ENCODE measurements around the gene FOXD2.

FOXD2 gene

DNA sequence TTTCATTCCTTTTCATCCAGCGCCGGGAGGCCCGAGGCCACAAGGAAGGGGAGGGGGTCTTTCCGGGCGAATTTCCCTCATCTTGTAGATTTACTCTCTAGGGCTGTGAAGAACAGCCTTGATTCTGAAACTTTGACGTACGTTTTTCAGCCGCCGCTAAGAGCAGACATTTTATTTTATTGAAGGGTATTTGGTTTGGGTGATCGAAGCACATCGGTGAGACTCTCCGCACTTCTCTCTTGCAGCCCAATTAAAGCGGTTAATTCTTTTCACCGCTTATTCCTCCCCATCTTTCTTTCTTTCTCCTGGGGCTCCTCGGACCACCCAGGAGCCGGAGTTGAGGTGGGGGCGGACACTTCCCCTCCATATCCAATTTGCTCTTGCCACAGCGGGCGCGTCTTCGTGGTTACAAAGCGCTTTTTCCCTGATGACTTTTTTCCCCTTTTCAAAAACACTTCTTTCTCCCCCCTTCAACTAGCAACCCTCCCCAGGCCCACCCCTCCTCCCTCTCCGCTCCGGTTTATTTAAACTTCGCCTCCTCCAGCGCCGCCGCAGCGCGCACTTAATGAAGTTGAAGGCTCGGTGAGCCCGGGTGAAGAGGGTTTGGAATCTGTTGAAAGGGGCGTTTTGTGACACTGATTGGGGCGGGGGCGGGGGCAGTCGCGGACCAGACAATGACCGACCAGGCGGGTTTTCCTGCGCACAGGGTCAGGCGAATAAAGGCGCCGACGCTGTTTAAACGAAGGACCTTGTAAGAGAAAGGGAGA lies 5.9 kb downstream of the FOXD2 start:
- TF ChIP-seq EP300 (IDR thresholded peaks at IDR 0.05; ENCODE audit: borderline replicate concordance) (no peak), EGR1 (IDR thresholded peaks at IDR 0.05) (no peak), FOXM1 (IDR thresholded peaks at IDR 0.05; ENCODE audit: borderline replicate concordance, low read depth) (no peak), RAD21 (IDR thresholded peaks at IDR 0.05; ENCODE audit: low read depth) (no peak), CREB1 (IDR thresholded peaks at IDR 0.05; ENCODE audit: low read depth) (no peak), TEAD4 (IDR thresholded peaks at IDR 0.05) (no peak), NFIC (IDR thresholded peaks at IDR 0.05) (no peak)
- TF ChIP-seq, protein P1, sequence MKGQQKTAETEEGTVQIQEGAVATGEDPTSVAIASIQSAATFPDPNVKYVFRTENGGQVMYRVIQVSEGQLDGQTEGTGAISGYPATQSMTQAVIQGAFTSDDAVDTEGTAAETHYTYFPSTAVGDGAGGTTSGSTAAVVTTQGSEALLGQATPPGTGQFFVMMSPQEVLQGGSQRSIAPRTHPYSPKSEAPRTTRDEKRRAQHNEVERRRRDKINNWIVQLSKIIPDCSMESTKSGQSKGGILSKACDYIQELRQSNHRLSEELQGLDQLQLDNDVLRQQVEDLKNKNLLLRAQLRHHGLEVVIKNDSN (IDR thresholded peaks at IDR 0.05), result no peak

DNA sequence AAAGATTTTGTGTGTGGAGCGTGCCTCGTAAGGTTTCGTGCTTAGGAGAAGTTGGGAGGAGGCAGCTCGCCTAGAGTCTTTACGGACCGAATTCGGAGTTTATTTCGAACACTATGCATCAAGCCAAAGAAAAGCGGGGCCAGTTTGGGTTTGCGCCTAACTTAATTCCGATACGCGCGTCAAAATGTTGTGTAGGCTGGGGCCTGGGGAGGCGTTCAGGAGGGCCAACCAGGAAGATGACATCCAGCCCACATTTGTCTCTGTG lies 6.4 kb downstream of the FOXD2 start:
- TF ChIP-seq TAF1 (IDR thresholded peaks at IDR 0.05; ENCODE audit: low read depth) (no peak), CEBPB (IDR thresholded peaks at IDR 0.05) (no peak), RAD21 (IDR thresholded peaks at IDR 0.05; ENCODE audit: low read depth) (no peak), CREB1 (IDR thresholded peaks at IDR 0.05; ENCODE audit: low read depth) (no peak), NFIC (IDR thresholded peaks at IDR 0.05) (no peak), TCF12 (IDR thresholded peaks at IDR 0.05; ENCODE audit: low read depth) (no peak), EGR1 (IDR thresholded peaks at IDR 0.05) (no peak), YY1 (IDR thresholded peaks at IDR 0.05; ENCODE audit: low read depth) (no peak), EP300 (IDR thresholded peaks at IDR 0.05; ENCODE audit: borderline replicate concordance) (no peak), FOXM1 (IDR thresholded peaks at IDR 0.05; ENCODE audit: borderline replicate concordance, low read depth) (no peak), TEAD4 (IDR thresholded peaks at IDR 0.05) (no peak), ZBTB7A (IDR thresholded peaks at IDR 0.05; ENCODE audit: low read depth) (no peak)
- TF ChIP-seq, protein P2, sequence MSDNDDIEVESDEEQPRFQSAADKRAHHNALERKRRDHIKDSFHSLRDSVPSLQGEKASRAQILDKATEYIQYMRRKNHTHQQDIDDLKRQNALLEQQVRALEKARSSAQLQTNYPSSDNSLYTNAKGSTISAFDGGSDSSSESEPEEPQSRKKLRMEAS (IDR thresholded peaks at IDR 0.05), result no peak
- TF ChIP-seq, protein P3, sequence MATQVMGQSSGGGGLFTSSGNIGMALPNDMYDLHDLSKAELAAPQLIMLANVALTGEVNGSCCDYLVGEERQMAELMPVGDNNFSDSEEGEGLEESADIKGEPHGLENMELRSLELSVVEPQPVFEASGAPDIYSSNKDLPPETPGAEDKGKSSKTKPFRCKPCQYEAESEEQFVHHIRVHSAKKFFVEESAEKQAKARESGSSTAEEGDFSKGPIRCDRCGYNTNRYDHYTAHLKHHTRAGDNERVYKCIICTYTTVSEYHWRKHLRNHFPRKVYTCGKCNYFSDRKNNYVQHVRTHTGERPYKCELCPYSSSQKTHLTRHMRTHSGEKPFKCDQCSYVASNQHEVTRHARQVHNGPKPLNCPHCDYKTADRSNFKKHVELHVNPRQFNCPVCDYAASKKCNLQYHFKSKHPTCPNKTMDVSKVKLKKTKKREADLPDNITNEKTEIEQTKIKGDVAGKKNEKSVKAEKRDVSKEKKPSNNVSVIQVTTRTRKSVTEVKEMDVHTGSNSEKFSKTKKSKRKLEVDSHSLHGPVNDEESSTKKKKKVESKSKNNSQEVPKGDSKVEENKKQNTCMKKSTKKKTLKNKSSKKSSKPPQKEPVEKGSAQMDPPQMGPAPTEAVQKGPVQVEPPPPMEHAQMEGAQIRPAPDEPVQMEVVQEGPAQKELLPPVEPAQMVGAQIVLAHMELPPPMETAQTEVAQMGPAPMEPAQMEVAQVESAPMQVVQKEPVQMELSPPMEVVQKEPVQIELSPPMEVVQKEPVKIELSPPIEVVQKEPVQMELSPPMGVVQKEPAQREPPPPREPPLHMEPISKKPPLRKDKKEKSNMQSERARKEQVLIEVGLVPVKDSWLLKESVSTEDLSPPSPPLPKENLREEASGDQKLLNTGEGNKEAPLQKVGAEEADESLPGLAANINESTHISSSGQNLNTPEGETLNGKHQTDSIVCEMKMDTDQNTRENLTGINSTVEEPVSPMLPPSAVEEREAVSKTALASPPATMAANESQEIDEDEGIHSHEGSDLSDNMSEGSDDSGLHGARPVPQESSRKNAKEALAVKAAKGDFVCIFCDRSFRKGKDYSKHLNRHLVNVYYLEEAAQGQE (IDR thresholded peaks at IDR 0.05; ENCODE audit: low read depth), result no peak
- TF ChIP-seq, protein P1 (IDR thresholded peaks at IDR 0.05), result no peak

DNA sequence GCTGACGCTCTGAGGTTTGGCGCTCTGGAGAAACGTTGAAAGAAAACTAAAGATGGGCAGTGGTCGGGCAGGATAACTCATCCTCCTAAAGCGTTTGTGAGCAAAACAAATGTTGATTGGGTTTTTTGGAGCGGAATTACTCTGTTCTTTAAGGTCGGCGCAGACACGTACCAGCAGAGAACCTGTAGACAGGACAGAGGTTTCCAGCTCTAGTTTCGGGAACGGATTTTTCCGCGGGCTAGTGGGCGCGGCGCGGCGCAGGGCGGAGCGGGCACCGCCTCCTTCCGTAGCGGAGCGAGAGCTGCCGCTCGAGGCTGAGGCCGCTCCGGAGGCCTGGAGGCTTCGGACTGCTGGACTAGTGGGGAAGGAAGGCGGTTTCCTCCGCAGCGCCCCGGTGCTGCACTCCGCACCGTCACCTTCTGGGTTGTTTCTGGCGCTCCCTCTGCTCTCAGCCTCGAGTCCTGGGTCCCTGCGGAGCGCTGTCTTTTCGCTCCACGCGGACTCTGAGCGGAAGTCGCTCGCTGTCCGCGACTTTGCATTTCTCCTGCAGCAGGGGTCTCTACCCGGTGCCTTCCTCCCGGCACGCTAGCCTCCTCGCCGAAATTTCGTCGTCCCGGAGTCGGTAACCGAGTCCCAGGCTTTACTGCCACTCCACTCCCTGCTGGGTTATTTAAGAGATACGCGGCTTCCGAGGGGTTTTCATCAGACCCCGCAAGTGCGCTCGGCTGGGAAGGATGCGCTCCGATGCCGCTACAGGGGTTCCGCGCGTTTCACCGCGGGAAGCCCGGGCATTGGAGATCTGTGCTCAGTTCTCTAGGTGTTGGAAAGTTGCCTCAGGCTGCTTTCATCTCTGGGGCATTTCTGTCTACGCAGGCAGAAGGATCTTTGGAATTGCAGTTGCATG lies 7.0 kb downstream of the FOXD2 start:
- TF ChIP-seq CREB1 (IDR thresholded peaks at IDR 0.05; ENCODE audit: low read depth), result no peak
- no peak for TF ChIP-seq TCF12 (IDR thresholded peaks at IDR 0.05; ENCODE audit: low read depth)
- no peak for TF ChIP-seq ZBTB7A (IDR thresholded peaks at IDR 0.05; ENCODE audit: low read depth)
- TF ChIP-seq TAF1 (IDR thresholded peaks at IDR 0.05; ENCODE audit: low read depth), result no peak
- no peak for TF ChIP-seq NFIC (IDR thresholded peaks at IDR 0.05)
- TF ChIP-seq, protein P3 (IDR thresholded peaks at IDR 0.05; ENCODE audit: low read depth), result no peak
- TF ChIP-seq TEAD4 (IDR thresholded peaks at IDR 0.05), result no peak
- TF ChIP-seq, protein P2 (IDR thresholded peaks at IDR 0.05), result no peak
- no peak for TF ChIP-seq CEBPB (IDR thresholded peaks at IDR 0.05)
- TF ChIP-seq EP300 (IDR thresholded peaks at IDR 0.05; ENCODE audit: borderline replicate concordance), result no peak
- no peak for TF ChIP-seq EGR1 (IDR thresholded peaks at IDR 0.05)
- TF ChIP-seq, protein P1 (IDR thresholded peaks at IDR 0.05), result no peak
- no peak for TF ChIP-seq RAD21 (IDR thresholded peaks at IDR 0.05; ENCODE audit: low read depth)
- TF ChIP-seq FOXM1 (IDR thresholded peaks at IDR 0.05; ENCODE audit: borderline replicate concordance, low read depth), result no peak
- no peak for TF ChIP-seq YY1 (IDR thresholded peaks at IDR 0.05; ENCODE audit: low read depth)

DNA sequence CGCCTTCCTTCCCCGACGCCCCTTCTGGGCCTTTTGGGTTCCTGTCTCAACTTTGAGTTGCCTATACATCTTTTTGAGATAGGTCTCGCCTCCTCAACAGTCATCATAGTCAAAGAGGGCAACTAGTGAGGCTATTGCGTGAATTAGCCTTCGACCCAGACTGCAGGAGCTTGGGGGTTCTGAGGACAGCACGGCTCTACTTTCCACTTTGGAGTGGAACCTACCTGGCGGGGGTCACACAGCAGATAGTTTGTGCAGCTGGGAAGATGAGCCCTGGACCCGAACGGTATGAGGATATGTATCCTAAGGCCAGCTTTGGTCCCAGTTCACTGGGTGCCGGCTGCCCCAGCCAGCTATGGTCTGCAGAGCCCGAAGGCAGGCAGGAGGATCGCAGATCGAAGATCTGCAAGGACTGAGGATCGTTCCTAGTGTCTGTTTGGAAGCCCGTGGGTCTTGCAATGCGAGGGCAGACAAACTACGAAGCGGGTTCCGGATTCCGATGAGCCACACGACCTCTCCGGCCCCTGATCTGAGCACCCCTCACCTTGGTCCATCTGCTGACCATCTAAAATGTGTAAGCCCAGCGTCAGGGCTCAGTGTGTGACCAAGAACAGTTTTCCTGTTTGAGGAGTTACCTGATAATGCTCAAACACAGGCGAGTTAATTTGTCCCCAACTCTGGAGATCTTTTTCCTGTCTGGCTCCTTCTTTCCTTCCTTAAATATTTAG lies 8.1 kb downstream of the FOXD2 start:
- TF ChIP-seq EP300 (IDR thresholded peaks at IDR 0.05; ENCODE audit: borderline replicate concordance) (no peak), RAD21 (IDR thresholded peaks at IDR 0.05; ENCODE audit: low read depth) (no peak), EGR1 (IDR thresholded peaks at IDR 0.05) (no peak), NFIC (IDR thresholded peaks at IDR 0.05) (no peak), CREB1 (IDR thresholded peaks at IDR 0.05; ENCODE audit: low read depth) (no peak)
- TF ChIP-seq, protein P1 (IDR thresholded peaks at IDR 0.05), result no peak
